IgD-negative memory B cell (primary cell): ENCODE data around the gene CAPN14. TPM values are rescaled to one million over a fixed set of nuclear protein-coding genes. Genes with fewer than 3 reads are reported as not detected.

Experiments used
- H3K27ac Mint-ChIP-seq, 3 donors: one replicate each; pipeline ENCODE4 v1.8.0; 2020 to 2022; ENCODE audit warnings: mild to moderate bottlenecking in 3 of 3, mixed read lengths in 3 of 3, moderate library complexity in 1 of 3
- H3K27me3 Mint-ChIP-seq: one replicate; pipeline ENCODE4 v1.8.0; 2021; ENCODE audit warnings: mixed read lengths
- H3K36me3 Mint-ChIP-seq: one replicate; pipeline ENCODE4 v1.8.0; 2020; ENCODE audit warnings: mild to moderate bottlenecking, mixed read lengths
- H3K4me1 Mint-ChIP-seq, 3 donors: one replicate each; pipeline ENCODE4 v1.8.0; 2020 to 2022; ENCODE audit warnings: mixed read lengths in 3 of 3, mild to moderate bottlenecking in 1 of 3
- H3K4me3 Mint-ChIP-seq, 4 donors: one replicate each; pipeline ENCODE4 v1.8.0; 2020 to 2022; ENCODE audit warnings: mild to moderate bottlenecking in 4 of 4, mixed read lengths in 4 of 4, moderate library complexity in 3 of 4
- H3K9me3 Mint-ChIP-seq, 3 donors: one replicate each; pipeline ENCODE4 v1.8.0; 2020 to 2021; ENCODE audit warnings: mixed read lengths in 3 of 3, mild to moderate bottlenecking in 1 of 3
- polyA plus RNA-seq: library from polyadenylated mRNA; unstranded; fragments of 300-500 nt; fragmentation: Illumina TruSeq; gene quantifications from one replicate; pipeline ENCODE4 v1.2.3, GENCODE V29; 2021

CAPN14 gene
- polyA plus RNA-seq, 1 donor from 2014 or later, result 2.9 TPM

GRCh38 chr2:31223749-31224148 is 6.4 kb upstream of the CAPN14 start:
- Mint-ChIP-seq H3K4me1 (peaks cover 23 to 48% (median 45%) of the 10 kb centered on the region in 3 donors), H3K27me3 (no peaks in the 10 kb centered on the region), H3K27ac (peak overlapping the region in 2 of 3 donors; percentile 15 to 59), H3K4me3 (no peak overlapping the region), H3K9me3 (no peaks in the 10 kb centered on the region), H3K36me3 (peaks cover 2% of the 10 kb centered on the region)

GRCh38 chr2:31223026-31223425 is 5.7 kb upstream of the CAPN14 start:
- Mint-ChIP-seq H3K27ac (peak overlapping the region in 1 of 3 donors; percentile 97), H3K27me3 (no peaks in the 10 kb centered on the region), H3K36me3 (peaks cover 2% of the 10 kb centered on the region), H3K4me1 (peaks cover 27 to 55% (median 50%) of the 10 kb centered on the region in 3 donors), H3K9me3 (no peaks in the 10 kb centered on the region), H3K4me3 (no peak overlapping the region)

- H3K4me3 Mint-ChIP-seq, result peak overlapping the region in 3 of 4 donors; percentile 48 to 89 (median 66)
- H3K4me1 Mint-ChIP-seq, result peaks cover 34 to 61% (median 53%) of the 10 kb centered on the region in 3 donors
- H3K27ac Mint-ChIP-seq, result peak overlapping the region; percentile 64 to 97 (median 93)
- no peaks in the 10 kb centered on the region for H3K27me3 Mint-ChIP-seq
- no peaks in the 10 kb centered on the region for H3K9me3 Mint-ChIP-seq
- peaks cover 2% of the 10 kb centered on the region for H3K36me3 Mint-ChIP-seq
Observed at GRCh38 chr2:31222071-31222470, 4.8 kb upstream of the CAPN14 start.

GRCh38 chr2:31221544-31221943 is 4.2 kb upstream of the CAPN14 start:
- peak overlapping the region; percentile 64 to 97 (median 93) for H3K27ac Mint-ChIP-seq
- H3K27me3 Mint-ChIP-seq, result no peaks in the 10 kb centered on the region
- H3K9me3 Mint-ChIP-seq, result no peaks in the 10 kb centered on the region
- H3K36me3 Mint-ChIP-seq, result peaks cover 2% of the 10 kb centered on the region
- peaks cover 39 to 65% (median 55%) of the 10 kb centered on the region in 3 donors for H3K4me1 Mint-ChIP-seq
- peak overlapping the region; percentile 31 to 89 (median 57) for H3K4me3 Mint-ChIP-seq

- no peaks in the 10 kb centered on the region for H3K27me3 Mint-ChIP-seq
- peak overlapping the region; percentile 78 to 99 (median 97) for H3K27ac Mint-ChIP-seq
- H3K9me3 Mint-ChIP-seq, result no peaks in the 10 kb centered on the region
- peaks cover 2% of the 10 kb centered on the region for H3K36me3 Mint-ChIP-seq
- H3K4me3 Mint-ChIP-seq, result peak overlapping the region; percentile 52 to 91 (median 70)
- H3K4me1 Mint-ChIP-seq, result peaks cover 47 to 85% (median 72%) of the 10 kb centered on the region in 3 donors
Observed at GRCh38 chr2:31219131-31219969, 2.0 kb upstream of the CAPN14 start.

- peak overlapping the region in 3 of 4 donors; percentile 16 to 88 (median 86) for H3K4me3 Mint-ChIP-seq
- H3K4me1 Mint-ChIP-seq, result peaks cover 56 to 76% (median 76%) of the 10 kb centered on the region in 3 donors
- H3K9me3 Mint-ChIP-seq, result no peaks in the 10 kb centered on the region
- H3K27me3 Mint-ChIP-seq, result no peaks in the 10 kb centered on the region
- peaks cover 2% of the 10 kb centered on the region for H3K36me3 Mint-ChIP-seq
- peak overlapping the region; percentile 76 to 97 (median 81) for H3K27ac Mint-ChIP-seq
Observed at GRCh38 chr2:31216734-31217133, 581 bp downstream of the CAPN14 start.

- H3K4me1 Mint-ChIP-seq, result peaks cover 51 to 59% (median 57%) of the 10 kb centered on the region in 3 donors
- peak overlapping the region; percentile 46 to 97 (median 61) for H3K27ac Mint-ChIP-seq
Observed at GRCh38 chr2:31214444-31214915, 2.8 kb downstream of the CAPN14 start.

GRCh38 chr2:31213601-31214443 is 3.5 kb downstream of the CAPN14 start:
- Mint-ChIP-seq H3K36me3 (peaks cover 4% of the 10 kb centered on the region), H3K4me1 (peaks cover 50 to 52% (median 52%) of the 10 kb centered on the region in 3 donors), H3K9me3 (no peaks in the 10 kb centered on the region), H3K4me3 (peak overlapping the region in 2 of 4 donors; percentile 52 to 53), H3K27ac (peak overlapping the region; percentile 46 to 97 (median 61)), H3K27me3 (no peaks in the 10 kb centered on the region)

More at GRCh38 chr2:31214444-31214915, 2.8 kb downstream of the CAPN14 start:
- Mint-ChIP-seq H3K27me3 (no peaks in the 10 kb centered on the region), H3K4me3 (peak overlapping the region in 2 of 4 donors; percentile 52 to 88), H3K36me3 (peaks cover 4% of the 10 kb centered on the region), H3K9me3 (no peaks in the 10 kb centered on the region)

GRCh38 chr2:31212659-31213600 is 4.4 kb downstream of the CAPN14 start:
- Mint-ChIP-seq H3K36me3 (peaks cover 4% of the 10 kb centered on the region), H3K27me3 (no peaks in the 10 kb centered on the region), H3K4me3 (no peak overlapping the region), H3K9me3 (no peaks in the 10 kb centered on the region), H3K27ac (no peak overlapping the region), H3K4me1 (peaks cover 48 to 57% (median 51%) of the 10 kb centered on the region in 3 donors)

GRCh38 chr2:31208240-31208639 is 9.1 kb downstream of the CAPN14 start:
- H3K27ac Mint-ChIP-seq, result peak overlapping the region in 1 of 3 donors; percentile 65
- H3K9me3 Mint-ChIP-seq, result no peaks in the 10 kb centered on the region
- no peaks in the 10 kb centered on the region for H3K27me3 Mint-ChIP-seq
- H3K4me3 Mint-ChIP-seq, result peak overlapping the region in 2 of 4 donors; percentile 77 to 88
- peaks cover 9% of the 10 kb centered on the region for H3K36me3 Mint-ChIP-seq
- peaks cover 12 to 30% (median 22%) of the 10 kb centered on the region in 3 donors for H3K4me1 Mint-ChIP-seq

- peaks cover 12 to 28% (median 19%) of the 10 kb centered on the region in 3 donors for H3K4me1 Mint-ChIP-seq
- no peaks in the 10 kb centered on the region for H3K27me3 Mint-ChIP-seq
- H3K4me3 Mint-ChIP-seq, result no peak overlapping the region
- H3K27ac Mint-ChIP-seq, result peak overlapping the region in 1 of 3 donors; percentile 65
- no peaks in the 10 kb centered on the region for H3K9me3 Mint-ChIP-seq
- H3K36me3 Mint-ChIP-seq, result peaks cover 9% of the 10 kb centered on the region
Observed at GRCh38 chr2:31207790-31208189, 9.5 kb downstream of the CAPN14 start.

- Mint-ChIP-seq H3K27me3 (no peaks in the 10 kb centered on the region), H3K4me1 (peaks cover 12 to 19% (median 16%) of the 10 kb centered on the region in 3 donors), H3K9me3 (no peaks in the 10 kb centered on the region), H3K4me3 (no peak overlapping the region), H3K36me3 (peaks cover 9% of the 10 kb centered on the region), H3K27ac (peak overlapping the region in 1 of 3 donors; percentile 85)
Observed at GRCh38 chr2:31205613-31206012, 11.7 kb downstream of the CAPN14 start.

GRCh38 chr2:31205186-31205585 is 12.1 kb downstream of the CAPN14 start:
- peaks cover 9% of the 10 kb centered on the region for H3K36me3 Mint-ChIP-seq
- peaks cover 12 to 19% (median 16%) of the 10 kb centered on the region in 3 donors for H3K4me1 Mint-ChIP-seq
- H3K9me3 Mint-ChIP-seq, result no peaks in the 10 kb centered on the region
- no peaks in the 10 kb centered on the region for H3K27me3 Mint-ChIP-seq
- H3K27ac Mint-ChIP-seq, result peak overlapping the region in 1 of 3 donors; percentile 85
- no peak overlapping the region for H3K4me3 Mint-ChIP-seq

- Mint-ChIP-seq H3K9me3 (no peaks in the 10 kb centered on the region), H3K4me3 (no peak overlapping the region), H3K27me3 (no peaks in the 10 kb centered on the region), H3K36me3 (peaks cover 9% of the 10 kb centered on the region), H3K4me1 (peaks cover 12 to 19% (median 16%) of the 10 kb centered on the region in 3 donors), H3K27ac (no peak overlapping the region)
Observed at GRCh38 chr2:31204783-31205182, 12.5 kb downstream of the CAPN14 start.
